A673 (cell line): Measurements from ENCODE around the gene CGN. TPM values are rescaled to one million over a fixed set of nuclear protein-coding genes. Genes with fewer than 3 reads are reported as not detected.

Source experiments
- BruUV-seq: library from RNA; stranded (reverse); fragments of 400-500 nt; replicated peaks from 2 replicates; lab custom pipeline; 2021; lab: Mats Ljungman, UMichigan
- CTCF ChIA-PET: fragments of 300-600 bp; sonication (Branson Sonifier 250); formaldehyde crosslinking; loops from one replicate; lab custom pipeline; 2022; ENCODE audit warnings: antibody characterized with exemption; lab: Charles Lee
- POLR2A ChIA-PET: fragments of 300-600 bp; sonication (Branson Sonifier 250); formaldehyde crosslinking; loops from one replicate; lab custom pipeline; 2022; ENCODE audit warnings: antibody characterized with exemption; ENCODE audit not compliant: low non-redundant PET; lab: Charles Lee
- DNase-seq: peaks from one replicate; pipeline ENCODE4 v3.0.0-alpha.2; 2015; ENCODE audit warnings: low spot score
- H3K27ac ChIP-seq: fragments of 200-600 bp; sonication (generic); 2 replicates; pipeline ENCODE4 v1.5.1; 2016; ENCODE audit warnings: mixed run types, low read depth, mild to moderate bottlenecking, mixed read lengths, antibody characterized with exemption, low read length; ENCODE audit not compliant: poor library complexity, severe bottlenecking
- H3K27me3 ChIP-seq: fragments of 200-600 bp; sonication (generic); replicated peaks from 2 replicates; pipeline ENCODE4 v1.6.1; 2017; ENCODE audit warnings: mixed run types, low read depth, mild to moderate bottlenecking, mixed read lengths, antibody characterized with exemption, low read length; ENCODE audit not compliant: insufficient read depth, poor library complexity
- H3K36me3 ChIP-seq: fragments of 200-600 bp; sonication (generic); 2 replicates; pipeline ENCODE4 v1.6.1; 2016; ENCODE audit warnings: mixed run types, mild to moderate bottlenecking, mixed read lengths, antibody characterized with exemption, low read length; ENCODE audit not compliant: insufficient read depth, poor library complexity, severe bottlenecking
- H3K4me1 ChIP-seq: fragments of 200-600 bp; sonication (generic); 2 replicates; pipeline ENCODE4 v1.6.1; 2017; ENCODE audit warnings: mixed run types, mild to moderate bottlenecking, mixed read lengths, antibody characterized with exemption, low read length; ENCODE audit not compliant: insufficient read depth, poor library complexity, severe bottlenecking
- H3K4me3 ChIP-seq: fragments of 200-600 bp; sonication (generic); 2 replicates; pipeline ENCODE4 v1.5.1; 2016; ENCODE audit warnings: low read depth, mixed run types, mild to moderate bottlenecking, mixed read lengths, low read length; ENCODE audit not compliant: poor library complexity, severe bottlenecking
- H3K9me3 ChIP-seq: fragments of 200-600 bp; sonication (generic); 2 replicates; pipeline ENCODE4 v1.6.1; 2016; ENCODE audit warnings: mixed run types, low read depth, mild to moderate bottlenecking, mixed read lengths, antibody characterized with exemption, low read length; ENCODE audit not compliant: poor library complexity, severe bottlenecking
- EZH2 ChIP-seq: fragments of 200-600 bp; sonication (generic); IDR thresholded peaks from 2 replicates; pipeline ENCODE4 v1.6.1; 2017; ENCODE audit warnings: borderline replicate concordance, low read depth, mild to moderate bottlenecking, mixed read lengths, antibody characterized with exemption, low read length; ENCODE audit not compliant: poor library complexity, severe bottlenecking
- intact Hi-C: fragments of 100-400 bp; cut with micrococcal nuclease; formaldehyde crosslinking; loops from one replicate; pipeline ENCODE4 v1.10.0; 2022; ENCODE audit not compliant: unreplicated experiment
- total RNA-seq: library from RNA; stranded (reverse); gene quantifications from 2 replicates; pipeline ENCODE4 v1.2.3, GENCODE V29; 2021
- TF ChIP-seq, protein P1 (sequence below): fragments of 300-800, 200-600 bp; sonication (generic); conservative IDR thresholded peaks from 2 replicates; pipeline ENCODE4 v1.5.1; 2017; ENCODE audit warnings: low read depth, mild to moderate bottlenecking, antibody characterized with exemption, low read length, moderate library complexity, mixed read lengths

CGN gene
- total RNA-seq, 1 experiment from 2014 or later, result 2.6 TPM

DNA sequence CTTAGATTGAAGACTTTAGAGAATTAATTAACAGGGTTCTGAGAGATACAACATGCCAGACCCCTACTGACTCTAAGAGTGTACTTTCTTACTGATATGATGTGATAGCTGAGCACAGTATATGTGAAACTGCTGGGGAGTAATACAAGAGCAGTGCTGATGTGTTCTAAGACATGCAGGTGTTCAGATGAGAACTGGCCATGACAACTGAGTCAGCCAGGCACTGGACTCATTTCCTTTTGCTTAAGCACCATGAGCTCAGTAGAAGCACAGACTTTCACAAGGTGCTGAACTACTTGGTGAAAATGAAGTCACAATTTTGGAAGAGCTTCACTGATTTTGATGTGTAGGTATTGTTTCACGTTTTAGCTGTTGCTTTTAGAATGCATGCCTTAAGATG is 36.0 kb upstream of the CGN start:
- CTCF ChIA-PET, result no interaction called here
- DNase-seq, result no peak
- intact Hi-C loops, result no loop called here

DNA sequence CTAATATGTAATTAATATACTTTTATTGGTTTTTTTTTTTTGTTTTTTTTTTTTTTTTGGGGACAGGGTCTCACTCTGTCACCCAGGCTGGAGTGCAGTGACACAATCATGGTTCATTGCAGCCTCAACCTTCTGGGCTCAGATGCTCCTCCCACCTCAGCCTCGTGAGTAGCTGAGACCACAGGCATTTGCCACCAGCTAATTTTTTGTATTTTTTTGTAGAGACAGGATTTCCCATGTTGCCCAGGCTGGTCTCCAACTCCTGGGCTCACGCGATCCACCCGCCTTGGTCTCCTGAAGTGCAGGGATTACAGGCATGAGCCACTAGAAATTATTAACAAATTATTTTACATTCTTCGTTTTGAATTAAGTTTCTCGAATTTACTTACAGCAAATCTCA is 35.1 kb upstream of the CGN start:
- BruUV-seq, result no TSS peak
- H3K27ac ChIP-seq, result no peak overlapping the region
- no peaks in the 10 kb centered on the region for H3K27me3 ChIP-seq
- peaks cover 6% of the 10 kb centered on the region for H3K4me1 ChIP-seq
- no peak for DNase-seq
- no peak overlapping the region for H3K4me3 ChIP-seq
- no peaks in the 10 kb centered on the region for H3K9me3 ChIP-seq
- ChIA-PET POLR2A (no interaction called here), CTCF (no interaction called here)
- intact Hi-C loops, result no loop called here
- TF ChIP-seq EZH2, result no peak
- TF ChIP-seq, protein P1, sequence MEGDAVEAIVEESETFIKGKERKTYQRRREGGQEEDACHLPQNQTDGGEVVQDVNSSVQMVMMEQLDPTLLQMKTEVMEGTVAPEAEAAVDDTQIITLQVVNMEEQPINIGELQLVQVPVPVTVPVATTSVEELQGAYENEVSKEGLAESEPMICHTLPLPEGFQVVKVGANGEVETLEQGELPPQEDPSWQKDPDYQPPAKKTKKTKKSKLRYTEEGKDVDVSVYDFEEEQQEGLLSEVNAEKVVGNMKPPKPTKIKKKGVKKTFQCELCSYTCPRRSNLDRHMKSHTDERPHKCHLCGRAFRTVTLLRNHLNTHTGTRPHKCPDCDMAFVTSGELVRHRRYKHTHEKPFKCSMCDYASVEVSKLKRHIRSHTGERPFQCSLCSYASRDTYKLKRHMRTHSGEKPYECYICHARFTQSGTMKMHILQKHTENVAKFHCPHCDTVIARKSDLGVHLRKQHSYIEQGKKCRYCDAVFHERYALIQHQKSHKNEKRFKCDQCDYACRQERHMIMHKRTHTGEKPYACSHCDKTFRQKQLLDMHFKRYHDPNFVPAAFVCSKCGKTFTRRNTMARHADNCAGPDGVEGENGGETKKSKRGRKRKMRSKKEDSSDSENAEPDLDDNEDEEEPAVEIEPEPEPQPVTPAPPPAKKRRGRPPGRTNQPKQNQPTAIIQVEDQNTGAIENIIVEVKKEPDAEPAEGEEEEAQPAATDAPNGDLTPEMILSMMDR, result no peak
- H3K36me3 ChIP-seq, result no peaks in the 10 kb centered on the region

More for the DNA sequence above, 36.0 kb upstream of the CGN start:
- no peak overlapping the region for H3K4me3 ChIP-seq
- H3K9me3 ChIP-seq, result no peaks in the 10 kb centered on the region
- POLR2A ChIA-PET, result interaction anchor here (0.5 kb wide), 1 partner anchor 36 kb away, joined by 3 read pairs; the partner anchor contains the start of gene CGN
- H3K27ac ChIP-seq, result no peak overlapping the region
- BruUV-seq, result no TSS peak
- H3K27me3 ChIP-seq, result no peaks in the 10 kb centered on the region
- peaks cover 6% of the 10 kb centered on the region for H3K4me1 ChIP-seq
- TF ChIP-seq EZH2, result no peak
- TF ChIP-seq, protein P1, result no peak
- H3K36me3 ChIP-seq, result no peaks in the 10 kb centered on the region

DNA sequence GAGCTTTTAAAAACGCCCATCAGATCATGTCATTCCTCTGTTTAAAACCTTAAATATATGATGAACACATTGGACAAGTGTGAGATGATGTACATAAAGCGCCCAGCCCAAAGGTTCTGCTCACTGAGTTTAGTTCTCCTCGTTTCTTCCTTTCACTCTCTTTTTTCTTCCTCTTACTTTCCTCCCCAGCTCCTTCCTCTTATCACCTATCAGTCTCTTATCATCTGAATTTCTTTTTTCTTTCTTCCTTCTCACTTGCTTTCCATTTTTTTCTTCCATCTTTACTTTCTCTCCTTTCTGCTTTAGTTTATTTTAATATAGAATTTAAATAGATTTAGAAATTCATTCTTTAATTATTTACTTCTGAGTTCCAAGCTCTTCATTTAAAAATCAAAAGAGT is 34.1 kb upstream of the CGN start:
- no peak for DNase-seq
- H3K4me1 ChIP-seq, result peaks cover 6% of the 10 kb centered on the region
- ChIA-PET POLR2A (no interaction called here), CTCF (no interaction called here)
- TF ChIP-seq, protein P1, result no peak
- no peak for TF ChIP-seq EZH2
- no peaks in the 10 kb centered on the region for H3K9me3 ChIP-seq
- intact Hi-C loops, result no loop called here
- H3K36me3 ChIP-seq, result no peaks in the 10 kb centered on the region
- no TSS peak for BruUV-seq
- no peaks in the 10 kb centered on the region for H3K27me3 ChIP-seq
- no peak overlapping the region for H3K27ac ChIP-seq
- H3K4me3 ChIP-seq, result no peak overlapping the region
